Mesendoderm (in vitro differentiated cells): Measurements from ENCODE around the gene COBL.

Experiments used
- DNase-seq: peaks from one replicate; pipeline ENCODE4 v3.0.0; 2013
- H2AK5ac ChIP-seq: 2 replicates; pipeline ENCODE4 v1.6.1; 2013; ENCODE audit warnings: low read length, inconsistent platforms
- H2BK120ac ChIP-seq: 2 replicates; pipeline ENCODE4 v1.6.1; 2013; ENCODE audit warnings: low read depth, mild to moderate bottlenecking, low read length, moderate library complexity, mixed read lengths
- H2BK15ac ChIP-seq: replicated peaks from 2 replicates; pipeline ENCODE4 v1.6.1; 2013; ENCODE audit warnings: low read depth, mild to moderate bottlenecking, moderate library complexity
- H2BK5ac ChIP-seq: 2 replicates; pipeline ENCODE4 v1.6.1; 2013; ENCODE audit warnings: low read length, inconsistent platforms
- H3K18ac ChIP-seq: 2 replicates; pipeline ENCODE4 v1.6.1; 2013; ENCODE audit warnings: mild to moderate bottlenecking, low read length, mixed read lengths
- H3K23ac ChIP-seq: one replicate; pipeline ENCODE4 v1.6.1; 2013; ENCODE audit warnings: low read length
- H3K27ac ChIP-seq: 2 replicates; pipeline ENCODE4 v1.5.1; 2013; ENCODE audit warnings: low read depth, mild to moderate bottlenecking, inconsistent platforms, low read length, moderate library complexity
- H3K27me3 ChIP-seq: 2 replicates; pipeline ENCODE4 v1.6.1; 2013; ENCODE audit warnings: low read length, control low read depth, mild to moderate bottlenecking, inconsistent platforms; ENCODE audit not compliant: insufficient read depth, poor library complexity
- H3K36me3 ChIP-seq: 2 replicates; pipeline ENCODE4 v1.6.1; 2013; ENCODE audit warnings: low read length, inconsistent platforms; ENCODE audit not compliant: control insufficient read depth, insufficient read depth
- H3K4ac ChIP-seq: one replicate; pipeline ENCODE4 v1.6.1; 2013; ENCODE audit warnings: low read depth, mild to moderate bottlenecking, low read length, moderate library complexity
- H3K4me1 ChIP-seq: 2 replicates; pipeline ENCODE4 v1.6.1; 2013; ENCODE audit warnings: low read depth, low read length, inconsistent platforms; ENCODE audit not compliant: control insufficient read depth
- H3K4me2 ChIP-seq: 2 replicates; pipeline ENCODE4 v1.6.1; 2013; ENCODE audit warnings: low read length
- H3K4me3 ChIP-seq: 2 replicates; pipeline ENCODE4 v1.5.1; 2013; ENCODE audit warnings: mild to moderate bottlenecking, low read length
- H3K56ac ChIP-seq: one replicate; pipeline ENCODE4 v1.6.1; 2013; ENCODE audit warnings: low read length
- H3K79me1 ChIP-seq: 2 replicates; pipeline ENCODE4 v1.6.1; 2013; ENCODE audit warnings: low read length, inconsistent platforms
- H3K79me2 ChIP-seq: 2 replicates; pipeline ENCODE4 v1.6.1; 2013; ENCODE audit warnings: mild to moderate bottlenecking, low read length; ENCODE audit not compliant: control insufficient read depth, insufficient read depth
- H3K9ac ChIP-seq: 2 replicates; pipeline ENCODE4 v1.6.1; 2013; ENCODE audit warnings: low read length, inconsistent platforms
- H4K5ac ChIP-seq: one replicate; pipeline ENCODE4 v1.6.1; 2013; ENCODE audit warnings: low read length
- H4K8ac ChIP-seq: one replicate; pipeline ENCODE4 v1.6.1; 2013; ENCODE audit warnings: low read depth, mild to moderate bottlenecking, control low read depth, low read length, moderate library complexity
- WGBS: extraction: QIAGEN DNeasy Blood & Tissue Kit; methylation state at CpG from one replicate; pipeline ENCODE4 v1.1.7; 2013; ENCODE audit warnings: low lambda C conversion rate, missing lambda C conversion rate; ENCODE audit not compliant: insufficient coverage; ENCODE audit errors: extremely low coverage; 5-methylcytosine and 5-hydroxymethylcytosine counted together

Gene COBL

DNA sequence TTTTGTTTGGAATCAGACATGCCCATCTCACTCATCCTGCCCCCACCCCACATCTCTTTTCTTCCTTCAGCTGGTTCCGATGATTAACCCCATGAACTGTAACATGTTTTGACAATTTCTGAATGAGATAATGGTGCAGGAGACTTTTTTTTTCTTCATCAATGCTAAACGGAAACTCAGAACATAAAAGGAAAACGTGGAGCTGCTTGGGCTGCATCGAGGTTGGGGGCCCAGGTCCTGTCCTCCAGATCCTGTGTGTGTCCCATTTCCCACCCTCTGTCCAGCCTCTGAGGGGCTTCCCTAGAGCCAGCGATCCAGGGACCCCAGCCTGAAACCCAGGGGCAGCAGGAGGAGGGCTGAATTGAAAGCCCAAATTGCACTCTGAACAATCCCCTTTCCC, 270.1 kb downstream of the COBL start:
- H3K56ac ChIP-seq = no peak overlapping the region
- no peaks in the 10 kb centered on the region for H3K27me3 ChIP-seq
- H2AK5ac ChIP-seq = no peak overlapping the region

DNA sequence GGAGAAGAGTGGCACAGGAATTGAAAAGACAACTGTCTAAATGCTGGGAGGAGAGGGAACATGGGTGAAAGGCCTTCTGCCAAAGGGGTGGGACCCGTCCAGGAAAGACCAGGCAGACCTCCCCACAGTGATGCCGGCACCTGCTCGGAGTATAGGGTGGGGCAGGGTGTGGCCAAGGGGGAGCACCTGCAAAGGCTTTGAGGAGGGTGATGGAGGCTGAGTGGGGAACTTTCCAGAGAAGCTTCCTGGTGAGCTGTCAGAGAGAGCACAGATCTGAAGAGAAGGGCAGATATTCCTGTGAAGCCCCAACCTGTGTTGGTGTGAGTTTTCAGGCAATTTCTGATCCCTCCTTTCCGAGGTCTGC, 270.5 kb downstream of the COBL start:
- DNase-seq = no peak
- no peak overlapping the region for H2AK5ac ChIP-seq
- H3K9ac ChIP-seq = no peak overlapping the region
- no peak overlapping the region for H3K4me2 ChIP-seq
- H3K79me1 ChIP-seq = no peaks in the 10 kb centered on the region
- no peak overlapping the region for H2BK5ac ChIP-seq
- no peak overlapping the region for H4K8ac ChIP-seq
- no CpG with 5 or more reads among the region's 4 CpGs for WGBS
- H3K4ac ChIP-seq = no peak overlapping the region
- no peaks in the 10 kb centered on the region for H3K36me3 ChIP-seq
- no peak overlapping the region for H2BK15ac ChIP-seq
- H4K5ac ChIP-seq = no peak overlapping the region
- no peak overlapping the region for H3K4me3 ChIP-seq
- H3K18ac ChIP-seq = no peak overlapping the region
- no peaks in the 10 kb centered on the region for H3K4me1 ChIP-seq
- H3K27ac ChIP-seq = no peak overlapping the region
- H3K27me3 ChIP-seq = no peaks in the 10 kb centered on the region
- no peaks in the 10 kb centered on the region for H3K79me2 ChIP-seq
- no peak overlapping the region for H2BK120ac ChIP-seq
- no peak overlapping the region for H3K23ac ChIP-seq
- no peak overlapping the region for H3K56ac ChIP-seq

More for the DNA sequence above, 270.1 kb downstream of the COBL start:
- Histone ChIP-seq H3K79me1 (no peaks in the 10 kb centered on the region), H4K8ac (no peak overlapping the region), H2BK15ac (no peak overlapping the region), H4K5ac (no peak overlapping the region), H3K23ac (no peak overlapping the region), H3K9ac (no peak overlapping the region), H3K4me1 (no peaks in the 10 kb centered on the region), H3K27ac (no peak overlapping the region), H2BK120ac (no peak overlapping the region), H3K79me2 (no peaks in the 10 kb centered on the region), H3K18ac (no peak overlapping the region), H3K4me2 (no peak overlapping the region), H3K4ac (no peak overlapping the region), H2BK5ac (no peak overlapping the region), H3K4me3 (no peak overlapping the region), H3K36me3 (no peaks in the 10 kb centered on the region)
- no CpG with 5 or more reads among the region's 5 CpGs for WGBS
- no peak for DNase-seq

DNA sequence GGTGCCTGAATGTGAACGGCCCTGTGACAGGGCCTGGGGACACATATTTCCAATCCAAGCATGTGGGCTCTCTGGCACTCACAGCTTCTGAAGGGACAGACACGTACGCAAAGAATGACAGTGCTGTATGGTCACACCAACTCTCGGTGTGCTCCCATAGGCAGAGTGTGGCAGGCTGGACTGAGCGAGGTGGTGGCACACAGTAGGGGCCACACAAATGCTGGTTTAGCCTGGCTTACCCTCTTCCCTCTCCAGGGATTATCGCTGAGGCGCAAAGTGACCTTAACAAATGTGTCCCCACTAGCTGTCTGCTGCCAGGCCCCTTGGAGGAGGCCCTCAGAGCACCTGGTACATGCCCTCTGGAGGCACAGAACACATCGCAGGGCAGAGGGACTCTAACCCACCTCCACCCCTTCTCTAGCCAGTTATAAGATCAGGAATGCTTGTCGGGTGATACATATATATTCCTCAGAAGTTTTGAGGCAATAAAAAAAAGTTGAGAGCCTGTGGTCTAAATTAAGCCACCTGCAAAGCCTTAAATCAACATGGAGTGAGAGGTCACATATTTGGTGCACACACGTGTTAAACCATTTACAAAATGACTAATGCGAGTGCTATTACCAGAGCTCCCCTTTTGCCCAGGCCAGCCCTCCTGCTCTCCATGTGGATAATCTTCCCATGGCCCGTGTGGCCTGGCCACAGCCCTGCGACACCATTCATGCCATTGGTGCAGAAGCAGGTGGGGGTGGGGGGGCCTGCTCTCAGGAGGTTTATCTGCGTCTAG, 271.1 kb downstream of the COBL start:
- Histone ChIP-seq H2BK120ac (no peak overlapping the region), H3K4me1 (no peaks in the 10 kb centered on the region), H3K36me3 (no peaks in the 10 kb centered on the region), H3K4ac (no peak overlapping the region), H3K79me1 (no peaks in the 10 kb centered on the region), H4K8ac (no peak overlapping the region), H3K4me2 (no peak overlapping the region), H3K9ac (no peak overlapping the region), H3K56ac (no peak overlapping the region), H3K79me2 (no peaks in the 10 kb centered on the region), H2BK5ac (no peak overlapping the region), H3K4me3 (no peak overlapping the region), H3K23ac (no peak overlapping the region), H4K5ac (no peak overlapping the region), H2BK15ac (no peak overlapping the region), H3K18ac (no peak overlapping the region), H3K27me3 (no peaks in the 10 kb centered on the region), H3K27ac (no peak overlapping the region), H2AK5ac (no peak overlapping the region)
- no CpG with 5 or more reads among the region's 14 CpGs for WGBS
- DNase-seq = no peak

DNA sequence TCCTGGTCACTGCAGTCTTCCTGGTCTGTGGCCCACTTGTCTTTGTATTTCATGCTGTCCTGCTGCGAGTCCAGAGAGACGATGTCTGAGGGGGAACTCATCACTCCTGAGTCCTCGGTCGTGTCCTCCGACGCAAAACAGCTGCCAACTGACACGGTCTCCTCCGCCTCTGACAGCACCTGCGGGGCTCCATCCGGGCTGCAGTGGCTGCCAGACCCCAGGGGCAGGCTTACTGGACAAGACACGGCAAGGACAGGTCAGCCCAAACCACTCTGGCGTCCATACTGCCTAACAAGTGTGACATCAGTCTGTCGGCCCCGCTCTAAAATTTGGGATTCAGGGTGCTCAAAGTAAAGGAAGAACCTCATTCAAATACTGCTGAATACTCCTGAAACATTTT, 273.1 kb downstream of the COBL start:
- H3K27me3 ChIP-seq = no peaks in the 10 kb centered on the region
- H4K8ac ChIP-seq = no peak overlapping the region
- WGBS = no CpG with 5 or more reads among the region's 14 CpGs
- no peak overlapping the region for H2AK5ac ChIP-seq
- no peak overlapping the region for H3K23ac ChIP-seq
- no peaks in the 10 kb centered on the region for H3K79me2 ChIP-seq
- H3K79me1 ChIP-seq = no peaks in the 10 kb centered on the region
- no peak overlapping the region for H2BK15ac ChIP-seq
- no peak overlapping the region for H3K4me2 ChIP-seq
- no peak overlapping the region for H4K5ac ChIP-seq
- no peak overlapping the region for H3K4me3 ChIP-seq
- no peaks in the 10 kb centered on the region for H3K4me1 ChIP-seq
- no peak overlapping the region for H3K56ac ChIP-seq
- H3K9ac ChIP-seq = no peak overlapping the region
- no peak overlapping the region for H2BK120ac ChIP-seq
- DNase-seq = no peak
- no peaks in the 10 kb centered on the region for H3K36me3 ChIP-seq
- H3K27ac ChIP-seq = no peak overlapping the region
- no peak overlapping the region for H3K18ac ChIP-seq
- H3K4ac ChIP-seq = no peak overlapping the region
- H2BK5ac ChIP-seq = no peak overlapping the region

DNA sequence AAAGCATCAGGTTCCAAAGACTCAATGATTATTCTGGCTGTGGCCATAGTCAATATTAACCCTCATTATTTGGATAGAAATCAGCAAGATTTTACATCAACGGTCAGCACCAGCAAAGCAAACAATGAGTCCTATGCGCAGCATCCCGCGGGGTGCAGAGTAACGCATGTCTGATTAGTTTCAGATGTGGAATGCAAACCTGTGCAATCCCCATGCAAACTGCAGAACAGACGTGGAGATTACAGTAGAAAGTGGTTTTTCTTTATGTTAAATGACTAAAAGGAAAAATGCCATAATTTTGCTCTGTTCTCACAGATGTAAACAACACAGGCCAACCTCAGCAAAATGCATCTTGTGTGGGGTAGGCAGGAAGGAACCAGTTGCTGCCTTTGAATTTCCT, 275.8 kb downstream of the COBL start:
- no peak overlapping the region for H2BK5ac ChIP-seq

DNA sequence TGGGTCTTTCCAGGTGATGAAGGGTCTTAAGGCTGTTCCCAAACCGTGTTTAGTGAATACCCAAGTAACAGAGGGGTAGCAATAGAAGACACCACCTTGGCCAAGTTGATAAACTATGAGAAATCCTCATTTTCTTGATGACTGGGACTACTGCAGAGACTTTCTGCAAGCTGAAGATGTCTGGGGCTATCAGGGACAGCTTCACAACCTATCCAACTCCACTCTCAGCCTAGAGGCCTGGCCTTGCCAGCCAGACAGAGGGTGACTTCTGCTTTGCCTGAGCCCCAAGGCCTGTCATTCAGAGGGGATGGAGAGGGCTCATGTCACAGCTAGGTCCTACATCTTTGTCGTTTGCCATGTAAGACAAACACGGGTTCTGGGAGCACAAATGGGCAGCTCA, 278.0 kb downstream of the COBL start:
- no peak overlapping the region for H3K23ac ChIP-seq

More for the DNA sequence above, 275.8 kb downstream of the COBL start:
- DNase-seq = no peak
- no peaks in the 10 kb centered on the region for H3K79me2 ChIP-seq
- H3K9ac ChIP-seq = no peak overlapping the region
- no peak overlapping the region for H2BK15ac ChIP-seq
- no peak overlapping the region for H3K23ac ChIP-seq
- no peaks in the 10 kb centered on the region for H3K27me3 ChIP-seq
- no peak overlapping the region for H3K56ac ChIP-seq
- no peak overlapping the region for H3K18ac ChIP-seq
- no peaks in the 10 kb centered on the region for H3K36me3 ChIP-seq
- H3K4ac ChIP-seq = no peak overlapping the region
- WGBS = no CpG with 5 or more reads among the region's 6 CpGs
- no peak overlapping the region for H4K5ac ChIP-seq
- no peaks in the 10 kb centered on the region for H3K4me1 ChIP-seq
- no peaks in the 10 kb centered on the region for H3K79me1 ChIP-seq
- H2AK5ac ChIP-seq = no peak overlapping the region
- H3K27ac ChIP-seq = no peak overlapping the region
- H2BK120ac ChIP-seq = no peak overlapping the region
- H4K8ac ChIP-seq = no peak overlapping the region
- no peak overlapping the region for H3K4me2 ChIP-seq
- H3K4me3 ChIP-seq = no peak overlapping the region

More for the DNA sequence above, 278.0 kb downstream of the COBL start:
- no peak overlapping the region for H3K4me3 ChIP-seq
- no peak overlapping the region for H2BK120ac ChIP-seq
- H3K79me1 ChIP-seq = no peaks in the 10 kb centered on the region
- H3K9ac ChIP-seq = no peak overlapping the region
- H3K4me1 ChIP-seq = no peaks in the 10 kb centered on the region
- no peak overlapping the region for H2BK15ac ChIP-seq
- WGBS = no CpG with 5 or more reads among the region's 3 CpGs
- H3K4ac ChIP-seq = no peak overlapping the region
- H3K56ac ChIP-seq = no peak overlapping the region
- no peak overlapping the region for H3K18ac ChIP-seq
- H3K4me2 ChIP-seq = no peak overlapping the region
- H2BK5ac ChIP-seq = no peak overlapping the region
- H3K27me3 ChIP-seq = no peaks in the 10 kb centered on the region
- H3K36me3 ChIP-seq = no peaks in the 10 kb centered on the region
- no peak overlapping the region for H2AK5ac ChIP-seq
- H4K5ac ChIP-seq = no peak overlapping the region
- no peak overlapping the region for H3K27ac ChIP-seq
- DNase-seq = no peak
- no peak overlapping the region for H4K8ac ChIP-seq
- no peaks in the 10 kb centered on the region for H3K79me2 ChIP-seq
